Smooth muscle cell (in vitro differentiated cells): ENCODE data around the gene SLC25A34. TPM values are rescaled to one million over a fixed set of nuclear protein-coding genes. Genes with fewer than 3 reads are reported as not detected.

Source experiments
- DNase-seq: peaks from one replicate; lab custom pipeline; 2025; ENCODE audit not compliant: unreplicated experiment; lab: John Stamatoyannopoulos, UW
- H2AFZ ChIP-seq: fragments of 200-600 bp; sonication (generic); 2 replicates; pipeline ENCODE4 v1.6.0; 2016; ENCODE audit warnings: antibody characterized with exemption, low read depth, mild to moderate bottlenecking
- H3F3A ChIP-seq: fragments of 200-600 bp; sonication (generic); 2 replicates; pipeline ENCODE4 v1.6.0; 2017; ENCODE audit warnings: antibody characterized with exemption, low read depth
- H3K27ac ChIP-seq: fragments of 200-600 bp; sonication (generic); 2 replicates; pipeline ENCODE4 v1.5.1; 2016; ENCODE audit warnings: low read depth, mild to moderate bottlenecking
- H3K27me3 ChIP-seq: fragments of 200-600 bp; sonication (generic); 2 replicates; pipeline ENCODE4 v1.6.1; 2016; ENCODE audit warnings: low read depth, mild to moderate bottlenecking
- H3K36me3 ChIP-seq: fragments of 200-600 bp; sonication (generic); 2 replicates; pipeline ENCODE4 v1.5.1; 2016; ENCODE audit warnings: low read depth
- H3K4me1 ChIP-seq: fragments of 200-600 bp; sonication (generic); 2 replicates; pipeline ENCODE4 v1.5.1; 2016; ENCODE audit warnings: low read depth
- H3K4me2 ChIP-seq: fragments of 200-600 bp; sonication (generic); 2 replicates; pipeline ENCODE4 v1.6.0; 2016; ENCODE audit warnings: mild to moderate bottlenecking
- H3K4me3 ChIP-seq: fragments of 200-600 bp; sonication (generic); 2 replicates; pipeline ENCODE4 v1.5.1; 2016; ENCODE audit warnings: mild to moderate bottlenecking
- H3K79me2 ChIP-seq: fragments of 200-600 bp; sonication (generic); 2 replicates; pipeline ENCODE4 v1.6.0; 2016; ENCODE audit warnings: low read depth, mild to moderate bottlenecking
- H3K9ac ChIP-seq: fragments of 200-600 bp; sonication (generic); 2 replicates; pipeline ENCODE4 v1.6.0; 2016; ENCODE audit warnings: low read depth
- H3K9me3 ChIP-seq: fragments of 200-600 bp; sonication (generic); replicated peaks from 2 replicates; pipeline ENCODE4 v1.5.1; 2016; ENCODE audit warnings: low read depth
- H4K20me1 ChIP-seq: fragments of 200-600 bp; sonication (generic); 2 replicates; pipeline ENCODE4 v1.6.0; 2016; ENCODE audit warnings: low read depth
- WGBS: methylation state at CpG from one replicate; pipeline ENCODE4 v1.1.7; 2016; ENCODE audit warnings: low lambda C conversion rate; 5-methylcytosine and 5-hydroxymethylcytosine counted together
- polyA plus RNA-seq: library from polyadenylated mRNA; unstranded; fragments of >200 nt; fragmentation: Nextera tagmentation; extraction: Ambion mirVana; gene quantifications from 2 replicates; pipeline ENCODE4 v1.2.1, GENCODE V29; 2016
- total RNA-seq: library from RNA; depleted of rRNA; stranded (reverse); fragments of >200 nt; gene quantifications from 2 replicates; pipeline ENCODE4 v1.2.3, GENCODE V29; 2014
- TF ChIP-seq, protein P1 (sequence below): fragments of 200-600 bp; sonication (generic); IDR thresholded peaks from 2 replicates; pipeline ENCODE4 v1.5.1; 2017; ENCODE audit warnings: borderline replicate concordance, mild to moderate bottlenecking, antibody characterized with exemption; ENCODE audit not compliant: insufficient read depth, poor library complexity, severe bottlenecking

Gene SLC25A34
- total and polyA plus RNA-seq, 2 experiments from 2014 or later, result 0.76 to 1.6 TPM

DNA sequence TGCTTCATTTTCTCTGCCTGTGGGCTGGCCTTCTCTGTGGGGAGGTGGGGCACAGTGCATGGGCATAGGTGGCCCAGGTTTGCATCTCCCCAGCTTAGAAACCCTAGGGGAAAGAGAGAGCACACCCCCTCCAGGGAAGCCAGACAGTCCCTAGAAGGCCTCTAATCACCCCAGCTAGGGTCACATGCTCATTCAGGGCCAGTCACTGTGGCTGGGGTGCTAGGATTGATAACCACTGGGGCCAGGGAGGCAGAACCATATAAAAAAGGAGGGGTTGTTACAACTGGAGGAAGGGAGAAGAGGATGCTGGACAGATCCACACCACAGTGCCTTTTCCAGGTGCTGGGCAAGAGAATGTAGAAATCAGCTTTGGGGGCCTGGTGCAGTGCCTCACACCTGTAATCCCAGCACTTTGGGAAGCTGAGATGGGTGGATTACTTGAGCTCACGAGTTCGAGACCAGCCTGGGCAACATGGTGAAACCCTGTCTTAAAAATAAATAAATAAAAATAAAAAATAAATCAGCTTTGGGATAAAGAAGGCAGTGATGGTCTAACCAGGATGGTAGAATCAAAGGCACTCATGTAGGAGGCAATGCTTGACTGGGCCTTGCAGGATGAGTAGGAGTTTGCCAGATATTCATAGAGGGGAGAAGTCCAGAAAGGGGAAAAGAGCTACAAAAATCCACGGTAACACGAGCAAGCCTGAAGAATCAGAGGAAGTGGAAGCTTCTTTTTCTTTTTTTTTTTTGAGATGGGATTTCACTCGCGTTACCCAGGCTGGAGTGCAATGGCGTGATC, 42.0 kb downstream of the SLC25A34 start:
- H3K27ac ChIP-seq, result no peak overlapping the region

DNA sequence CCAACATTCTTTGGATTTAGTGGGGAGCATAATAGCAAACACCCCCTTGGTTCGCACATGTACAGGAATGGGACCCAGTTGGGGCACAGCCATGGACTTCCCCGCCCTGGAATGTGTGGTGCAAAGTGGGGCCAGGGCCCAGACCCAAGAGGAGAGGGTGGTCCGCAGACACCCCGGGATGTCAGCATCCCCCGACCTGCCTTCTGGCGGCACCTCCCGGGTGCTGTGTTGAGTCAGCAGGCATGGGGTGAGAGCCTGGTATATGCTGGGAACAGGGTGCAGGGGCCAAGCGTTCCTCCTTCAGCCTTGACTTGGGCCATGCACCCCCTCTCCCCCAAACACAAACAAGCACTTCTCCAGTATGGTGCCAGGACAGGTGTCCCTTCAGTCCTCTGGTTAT, 49.6 kb downstream of the SLC25A34 start:
- no peak for DNase-seq
- Histone ChIP-seq H3K36me3 (no peaks in the 10 kb centered on the region), H4K20me1 (no peaks in the 10 kb centered on the region), H3K9me3 (no peaks in the 10 kb centered on the region), H3F3A (peaks cover 13% of the 10 kb centered on the region), H3K27me3 (no peaks in the 10 kb centered on the region), H3K4me1 (no peaks in the 10 kb centered on the region), H3K4me3 (no peak overlapping the region), H3K79me2 (no peaks in the 10 kb centered on the region), H3K4me2 (no peak overlapping the region), H2AFZ (no peak overlapping the region), H3K27ac (no peak overlapping the region), H3K9ac (no peak overlapping the region)
- 98% methylated on average over 8 of the region's 8 CpGs for WGBS
- TF ChIP-seq, protein P1, sequence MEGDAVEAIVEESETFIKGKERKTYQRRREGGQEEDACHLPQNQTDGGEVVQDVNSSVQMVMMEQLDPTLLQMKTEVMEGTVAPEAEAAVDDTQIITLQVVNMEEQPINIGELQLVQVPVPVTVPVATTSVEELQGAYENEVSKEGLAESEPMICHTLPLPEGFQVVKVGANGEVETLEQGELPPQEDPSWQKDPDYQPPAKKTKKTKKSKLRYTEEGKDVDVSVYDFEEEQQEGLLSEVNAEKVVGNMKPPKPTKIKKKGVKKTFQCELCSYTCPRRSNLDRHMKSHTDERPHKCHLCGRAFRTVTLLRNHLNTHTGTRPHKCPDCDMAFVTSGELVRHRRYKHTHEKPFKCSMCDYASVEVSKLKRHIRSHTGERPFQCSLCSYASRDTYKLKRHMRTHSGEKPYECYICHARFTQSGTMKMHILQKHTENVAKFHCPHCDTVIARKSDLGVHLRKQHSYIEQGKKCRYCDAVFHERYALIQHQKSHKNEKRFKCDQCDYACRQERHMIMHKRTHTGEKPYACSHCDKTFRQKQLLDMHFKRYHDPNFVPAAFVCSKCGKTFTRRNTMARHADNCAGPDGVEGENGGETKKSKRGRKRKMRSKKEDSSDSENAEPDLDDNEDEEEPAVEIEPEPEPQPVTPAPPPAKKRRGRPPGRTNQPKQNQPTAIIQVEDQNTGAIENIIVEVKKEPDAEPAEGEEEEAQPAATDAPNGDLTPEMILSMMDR, result no peak

More for the DNA sequence above, 42.0 kb downstream of the SLC25A34 start:
- H3K4me2 ChIP-seq, result no peak overlapping the region
- DNase-seq, result no peak
- 98% methylated on average over 7 of the region's 7 CpGs for WGBS
- no peaks in the 10 kb centered on the region for H3K27me3 ChIP-seq
- no peak overlapping the region for H3K4me3 ChIP-seq
- H3K9ac ChIP-seq, result no peak overlapping the region
- H3K9me3 ChIP-seq, result no peaks in the 10 kb centered on the region
- no peaks in the 10 kb centered on the region for H3K4me1 ChIP-seq
- peaks cover 13% of the 10 kb centered on the region for H4K20me1 ChIP-seq
- H3F3A ChIP-seq, result no peaks in the 10 kb centered on the region
- no peaks in the 10 kb centered on the region for H3K79me2 ChIP-seq
- TF ChIP-seq, protein P1, result no peak
- H3K36me3 ChIP-seq, result peaks cover 5% of the 10 kb centered on the region
- no peak overlapping the region for H2AFZ ChIP-seq

DNA sequence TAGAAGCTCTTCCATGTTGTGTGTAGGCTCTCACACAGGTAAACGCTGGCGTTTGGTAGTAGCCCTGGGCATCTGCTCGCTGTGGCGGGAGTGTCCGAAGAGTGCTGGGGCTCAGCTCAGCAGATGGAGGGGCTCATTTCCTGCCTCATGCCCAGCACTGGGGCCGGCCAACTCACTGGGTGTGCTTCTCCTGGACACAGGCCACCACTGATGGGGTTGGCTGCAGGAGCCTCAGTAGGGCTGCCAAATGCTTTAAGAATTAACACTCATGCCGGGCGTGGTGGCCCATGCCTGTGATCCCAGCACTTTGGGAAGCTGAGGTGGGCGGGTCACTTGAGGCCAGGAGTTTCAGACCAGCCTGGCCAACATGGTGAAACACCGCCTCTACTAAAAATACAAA, 50.5 kb downstream of the SLC25A34 start:
- TF ChIP-seq, protein P1, result no peak
- Histone ChIP-seq H3K36me3 (no peaks in the 10 kb centered on the region), H3K9me3 (no peaks in the 10 kb centered on the region), H4K20me1 (no peaks in the 10 kb centered on the region), H3K9ac (no peak overlapping the region), H3K4me3 (no peak overlapping the region), H3K27me3 (no peaks in the 10 kb centered on the region), H3K4me1 (no peaks in the 10 kb centered on the region), H3K27ac (no peak overlapping the region), H3K79me2 (no peaks in the 10 kb centered on the region), H2AFZ (no peak overlapping the region), H3F3A (peaks cover 13% of the 10 kb centered on the region), H3K4me2 (no peak overlapping the region)
- DNase-seq, result no peak
- WGBS, result 90% methylated on average over 10 of the region's 10 CpGs
